ENCODE results near the gene MRTFA.

GRCh38 chr22:40414311-40414710 is 222.2 kb downstream of the MRTFA start:
- TF ChIP-seq POLR2AphosphoS5 (IDR thresholded peaks at IDR 0.05) (no peak), EP300 (IDR thresholded peaks at IDR 0.05; ENCODE audit: low read depth) (no peak)
